Measurements from ENCODE around the gene BMX.

The BMX gene

GRCh38 chrX:15576019-15576418 is 75.4 kb downstream of the BMX start:
- no peak for DNase-seq

- DNase-seq: no peak
Measured at GRCh38 chrX:15579778-15580747, 79.5 kb downstream of the BMX start.

- DNase-seq: no peak
Measured at GRCh38 chrX:15594371-15594770, 93.8 kb downstream of the BMX start.

- no peak for DNase-seq
Measured at GRCh38 chrX:15598026-15598425, 97.4 kb downstream of the BMX start.

- DNase-seq: no peak
Measured at GRCh38 chrX:15599461-15599860, 98.9 kb downstream of the BMX start.

GRCh38 chrX:15600049-15600448 is 99.4 kb downstream of the BMX start:
- DNase-seq: no peak

GRCh38 chrX:15600745-15601144 is 100.1 kb downstream of the BMX start, which contains the start of gene ACE2:
ACE2 (minus strand) TSS chrX:15600960; CDS start chrX:15600911, 49 bp downstream.
- DNase-seq: no peak

GRCh38 chrX:15601932-15602331 is 101.3 kb downstream of the BMX start:
- DNase-seq: no peak

- no peak for DNase-seq
Measured at GRCh38 chrX:15602761-15603160, 102.2 kb downstream of the BMX start.

GRCh38 chrX:15605226-15605625 is 104.6 kb downstream of the BMX start:
- no peak for DNase-seq

Measured in SHP77 treated with DMSO at 0.1 percent for 48 hours (cell line).